Activated gamma-delta T cell treated with anti-CD3 and anti-CD28 coated beads, Interleukin-2, amount 50 U/mL, for 16 hours (primary cell): ENCODE measurements around the gene NDUFAB1.
A peak's percentile ranks its signal among the peaks of the same experiment; 100 is the strongest.
"Not testable (repeated sequence)": the region's sequence is repeated elsewhere in the genome, so short reads cannot be mapped to it uniquely, and the experiment has no call there.

Source experiments
- DNase-seq: peaks from one replicate; pipeline ENCODE4 v3.0.0-alpha.2; 2020; ENCODE audit warnings: low read depth

Gene NDUFAB1

DNA sequence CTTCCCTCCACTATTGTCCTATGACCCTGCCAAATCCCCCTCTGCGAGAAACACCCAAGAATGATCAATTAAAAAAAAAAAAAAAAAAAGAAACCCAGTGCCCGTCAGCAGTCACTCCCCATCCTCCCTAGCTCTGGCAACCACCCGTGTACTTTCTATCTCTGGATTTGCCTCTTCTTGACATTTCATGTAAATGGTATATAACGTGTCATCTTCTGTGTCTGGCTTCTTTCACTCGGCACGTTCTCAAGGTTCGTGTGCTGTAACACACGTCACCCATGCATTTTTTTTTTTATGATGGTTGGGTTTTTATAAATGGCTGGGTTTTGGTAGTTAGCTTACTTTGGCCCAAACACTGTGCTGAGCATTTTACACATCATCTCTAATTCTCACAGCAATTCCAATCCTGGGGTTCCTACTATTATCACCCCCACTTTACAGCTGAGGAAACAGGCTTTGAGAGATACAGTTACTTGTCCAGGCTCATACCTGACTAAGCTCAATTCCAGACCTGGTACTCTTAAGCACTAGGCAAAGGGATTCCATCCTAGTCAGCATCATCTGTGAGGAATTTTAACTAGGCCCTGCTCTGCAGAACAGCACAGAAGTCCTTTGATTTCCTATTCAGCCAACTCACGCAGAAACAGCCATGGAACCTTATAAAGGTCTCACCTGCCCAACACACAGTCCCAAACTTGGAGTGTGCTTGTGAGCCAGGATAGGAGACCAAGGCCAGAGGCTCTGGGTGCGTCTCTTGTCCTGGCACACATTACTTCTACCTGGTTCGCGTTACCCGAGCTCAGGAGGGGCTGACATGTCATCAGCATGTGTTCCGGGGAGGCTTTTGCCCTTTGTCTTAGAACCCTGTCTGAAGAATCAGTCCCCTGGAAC is 11.7 kb downstream of the NDUFAB1 start:
- DNase-seq: no peak

DNA sequence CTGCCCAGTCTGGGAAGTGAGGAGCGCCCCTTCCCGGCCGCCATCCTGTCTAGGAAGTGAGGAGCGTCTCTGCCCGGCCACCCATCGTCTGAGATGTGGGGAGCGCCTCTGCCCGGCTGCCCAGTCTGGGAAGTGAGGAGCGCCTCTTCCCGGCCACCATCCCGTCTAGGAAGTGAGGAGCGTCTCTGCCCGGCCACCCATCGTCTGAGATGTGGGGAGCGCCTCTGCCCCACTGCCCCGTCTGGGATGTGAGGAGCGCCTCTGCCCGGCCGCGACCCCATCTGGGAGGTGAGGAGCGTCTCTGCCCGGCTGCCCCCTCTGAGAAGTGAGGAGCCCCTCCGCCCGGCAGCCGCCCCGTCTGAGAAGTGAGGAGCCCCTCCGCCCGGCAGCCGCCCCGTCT is 12.8 kb downstream of the NDUFAB1 start:
- not testable (repeated sequence) for DNase-seq

DNA sequence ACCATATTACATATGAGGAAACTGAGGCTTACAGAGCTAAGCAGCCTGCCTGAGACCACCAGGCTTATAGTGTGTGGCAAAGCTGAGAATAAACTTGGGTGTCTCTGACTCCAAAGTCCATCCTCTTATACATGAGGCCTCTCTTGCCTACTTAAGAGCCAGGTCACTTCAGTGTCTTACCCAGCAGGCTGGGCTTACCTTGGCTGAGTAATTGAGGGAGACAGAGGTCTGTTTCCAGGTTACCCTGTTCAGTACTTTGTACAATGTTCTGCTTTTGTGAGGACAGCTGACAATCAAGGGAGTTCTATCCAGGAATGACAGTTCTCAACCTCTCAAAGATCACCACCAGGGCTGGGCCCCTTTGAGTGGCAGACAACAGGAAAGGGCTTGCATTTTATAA is 14.4 kb downstream of the NDUFAB1 start:
- DNase-seq: no peak

DNA sequence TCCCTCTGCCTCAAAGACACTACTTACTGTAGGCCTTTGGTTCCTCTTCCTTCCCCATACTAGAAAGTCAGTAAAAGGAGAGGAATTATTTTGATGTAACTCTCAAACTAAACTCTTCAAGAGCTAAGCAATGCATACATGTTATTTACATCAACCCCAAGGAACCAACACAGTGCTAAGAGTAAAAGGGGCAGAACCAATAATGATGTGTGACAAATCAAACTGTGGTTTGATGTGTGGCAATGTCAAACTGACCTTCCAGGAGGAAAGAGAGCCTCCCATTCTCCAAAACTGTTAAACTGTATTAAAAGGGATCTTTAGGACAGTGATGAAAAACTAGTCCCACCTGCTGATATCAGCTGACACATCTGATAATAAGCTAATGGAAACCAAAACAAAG is 15.7 kb downstream of the NDUFAB1 start:
- no peak for DNase-seq

DNA sequence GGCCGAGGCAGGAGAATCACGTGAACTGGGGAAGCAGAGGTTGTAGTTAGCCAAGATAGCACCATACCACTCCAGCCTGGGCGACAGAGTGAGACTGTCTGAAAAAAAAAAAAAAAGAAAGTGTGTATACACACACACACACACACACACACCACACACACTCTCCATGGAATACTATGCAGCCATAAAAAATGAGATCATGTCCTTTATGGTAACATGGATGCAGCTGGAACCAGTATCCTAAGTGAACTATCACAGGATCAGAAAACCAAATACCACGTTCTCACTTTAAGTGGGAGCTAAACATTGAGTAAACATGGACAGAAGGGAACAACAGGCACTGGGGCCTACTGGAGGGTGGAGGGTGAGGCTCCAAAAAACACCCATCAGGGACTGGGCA is 16.7 kb downstream of the NDUFAB1 start:
- no peak for DNase-seq

DNA sequence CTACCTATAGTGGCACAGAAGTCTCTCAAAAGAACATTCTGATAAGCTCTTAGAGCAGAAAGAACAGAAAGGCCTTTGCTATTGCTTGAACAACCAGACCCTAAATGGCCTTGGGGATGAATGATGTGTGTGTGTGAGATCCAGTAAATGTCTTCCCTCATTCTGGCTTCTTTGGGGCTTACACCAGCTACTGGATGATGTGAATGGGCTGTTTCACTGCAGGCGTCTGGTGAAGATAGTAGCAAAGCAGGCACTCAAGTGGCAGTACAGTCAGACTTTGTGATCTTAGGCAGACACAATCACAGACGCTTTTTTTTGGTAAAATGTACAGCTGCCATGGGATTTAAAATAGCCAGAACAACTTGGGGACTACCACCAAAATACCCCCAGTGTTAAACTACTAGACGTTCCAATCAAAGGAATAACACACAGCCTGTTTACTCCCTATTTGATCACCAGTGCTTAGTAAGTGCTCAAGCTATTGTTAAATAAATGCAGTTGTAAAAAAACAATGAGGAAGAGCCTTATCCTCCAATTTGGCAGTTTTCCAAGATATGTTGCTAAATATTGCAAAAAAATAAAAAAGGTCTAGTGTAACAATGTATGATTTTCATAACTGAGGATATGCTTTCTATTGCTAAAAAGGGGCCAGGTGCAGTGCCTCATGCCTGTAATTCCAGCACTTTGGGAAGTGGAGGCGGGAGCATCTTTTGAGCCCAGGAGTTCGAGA is 17.9 kb downstream of the NDUFAB1 start:
- DNase-seq: no peak

DNA sequence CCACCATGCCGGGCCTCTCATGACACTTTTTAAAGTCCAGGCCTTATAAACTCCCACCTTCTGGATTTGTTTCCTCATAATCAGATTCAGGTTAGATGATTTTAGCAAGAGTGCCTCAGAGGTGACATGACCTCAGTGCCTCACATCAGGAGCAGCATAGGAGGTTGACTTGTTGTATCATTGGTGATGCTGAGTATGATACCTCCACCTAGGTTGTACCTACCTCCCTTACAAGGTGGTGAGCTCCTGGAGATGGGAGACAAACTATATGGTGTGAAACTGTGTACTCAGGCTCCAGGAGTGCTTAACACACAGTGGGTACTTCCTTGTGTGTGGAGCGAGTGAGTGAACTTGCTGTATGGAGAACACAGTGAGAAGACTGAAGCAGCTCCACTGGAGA is 18.6 kb downstream of the NDUFAB1 start:
- no peak for DNase-seq

DNA sequence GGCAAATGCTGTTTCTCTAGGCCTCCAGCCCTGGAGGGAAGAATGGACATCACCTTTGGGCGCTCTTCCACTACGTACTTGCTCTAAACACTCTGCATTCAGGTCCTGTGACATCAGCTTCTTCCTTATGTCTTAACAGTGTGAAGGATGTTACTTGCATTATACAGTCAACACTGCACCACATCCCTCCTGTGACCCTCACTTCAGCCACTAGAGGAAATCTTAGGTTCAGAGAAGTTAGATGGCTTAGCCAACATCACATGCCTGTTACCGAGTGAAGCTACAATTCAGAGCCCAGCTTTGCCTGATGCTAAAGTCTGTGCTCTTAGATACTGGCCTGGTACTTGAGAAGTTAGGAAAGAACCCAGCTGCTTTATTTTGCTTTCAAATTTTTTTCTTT is 20.3 kb downstream of the NDUFAB1 start:
- DNase-seq: no peak

DNA sequence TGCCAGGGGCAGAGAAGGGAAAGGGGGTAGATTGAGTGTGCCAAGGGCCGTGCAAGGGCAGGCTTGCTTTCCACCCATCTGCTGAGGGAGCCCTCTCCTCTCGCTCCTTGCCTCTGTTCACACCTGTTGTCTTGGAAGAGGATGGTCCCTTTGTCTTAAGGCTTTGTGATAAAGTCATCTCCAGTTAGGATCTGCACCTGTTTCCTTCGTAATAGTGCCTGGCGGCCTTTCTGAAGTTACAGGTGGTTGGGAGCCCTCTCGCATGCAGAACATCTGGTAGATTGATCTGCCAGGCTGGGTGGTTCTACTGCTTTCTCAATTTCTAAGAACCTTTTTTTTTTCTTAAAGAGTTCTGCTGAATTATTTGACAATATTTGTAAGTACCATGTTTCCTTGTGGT is 22.3 kb downstream of the NDUFAB1 start:
- DNase-seq: no peak

DNA sequence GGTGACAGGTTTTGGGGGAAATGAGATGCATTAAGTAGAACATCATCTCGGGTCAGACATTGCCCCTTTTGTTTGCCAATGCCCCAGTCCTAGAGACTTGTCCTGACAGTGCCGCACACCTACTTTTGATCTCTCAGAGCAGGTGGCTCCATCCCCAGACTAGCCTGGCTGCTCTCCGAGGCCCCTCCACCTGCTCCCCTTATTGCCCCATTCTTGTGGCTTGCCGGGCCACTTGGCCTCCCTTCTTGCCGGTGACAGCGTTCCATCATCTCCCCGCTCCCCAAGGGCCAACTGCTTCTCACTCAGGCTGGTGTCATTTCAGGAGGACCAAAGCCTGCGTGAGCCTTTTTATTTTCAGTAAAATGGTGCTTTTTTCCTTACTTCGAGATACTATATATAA is 23.7 kb downstream of the NDUFAB1 start:
- DNase-seq: no peak

DNA sequence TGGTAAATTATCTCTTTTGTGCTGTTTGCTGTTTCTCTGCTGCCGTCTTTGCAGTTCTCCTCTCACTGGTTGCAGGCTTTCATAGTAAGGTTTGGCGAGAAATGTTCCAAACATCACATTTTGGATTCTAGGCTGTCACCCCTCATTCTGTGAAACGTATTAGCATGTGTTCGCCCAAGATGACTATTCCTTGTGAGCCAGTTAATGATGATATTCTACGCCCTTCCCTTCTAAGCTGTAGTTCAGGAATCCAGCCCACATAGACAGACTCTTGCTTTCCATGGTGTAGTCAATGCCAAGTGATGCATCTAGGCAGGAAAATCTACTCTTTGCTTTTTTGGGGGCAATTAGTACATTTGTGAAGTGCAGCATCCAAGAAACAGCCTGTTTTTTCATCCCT is 24.2 kb downstream of the NDUFAB1 start:
- DNase-seq: no peak

DNA sequence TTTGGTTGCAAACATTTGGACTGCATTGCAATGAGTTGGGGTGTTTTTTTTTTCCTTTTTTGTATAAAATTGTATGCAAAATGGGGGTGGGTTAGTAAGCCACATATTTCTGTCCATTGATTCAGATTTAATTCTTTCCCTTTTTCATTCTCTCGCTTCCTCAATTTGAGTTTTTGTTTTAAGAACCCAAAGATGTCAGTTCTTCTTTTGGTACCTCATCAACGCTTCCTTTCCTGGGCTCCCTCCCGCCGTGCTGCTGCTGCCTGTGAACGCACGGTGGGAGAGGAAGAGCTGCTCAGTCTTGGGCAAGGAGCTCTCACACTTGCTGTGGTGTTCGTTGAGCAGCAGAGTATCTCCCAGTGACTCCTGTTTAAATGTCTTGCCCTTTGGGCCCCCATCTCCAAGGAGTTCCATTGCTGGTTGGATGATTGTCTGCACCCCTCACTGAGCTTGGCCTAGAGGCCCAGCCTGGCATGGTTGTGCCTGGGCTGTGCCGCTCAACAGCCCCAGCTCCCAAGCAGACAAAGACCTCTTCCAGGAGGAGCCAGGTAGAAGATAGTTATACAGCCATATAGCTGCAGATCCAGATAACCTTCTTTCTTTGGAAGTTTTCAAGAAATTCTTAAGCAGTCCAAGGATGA is 25.0 kb downstream of the NDUFAB1 start:
- no peak for DNase-seq

DNA sequence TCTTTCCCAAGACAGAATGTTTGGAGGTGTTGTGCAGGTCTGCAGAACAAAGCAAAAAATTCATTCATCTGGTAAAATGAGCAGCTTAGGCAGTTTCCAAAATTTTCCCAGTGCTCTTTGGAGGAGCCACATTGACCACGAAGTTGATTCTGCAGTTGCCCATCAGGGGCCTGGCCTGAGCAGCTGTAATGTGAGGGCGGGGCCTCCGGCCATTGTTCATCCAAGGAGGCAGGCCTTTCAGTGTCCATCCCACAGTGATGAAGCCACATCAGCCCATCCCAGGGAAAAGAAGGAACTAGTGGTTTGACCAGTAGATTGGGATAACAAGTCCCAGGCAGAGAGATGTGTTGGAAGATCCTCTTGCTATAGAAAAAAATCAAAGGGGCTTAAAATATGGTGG is 28.5 kb downstream of the NDUFAB1 start:
- no peak for DNase-seq

DNA sequence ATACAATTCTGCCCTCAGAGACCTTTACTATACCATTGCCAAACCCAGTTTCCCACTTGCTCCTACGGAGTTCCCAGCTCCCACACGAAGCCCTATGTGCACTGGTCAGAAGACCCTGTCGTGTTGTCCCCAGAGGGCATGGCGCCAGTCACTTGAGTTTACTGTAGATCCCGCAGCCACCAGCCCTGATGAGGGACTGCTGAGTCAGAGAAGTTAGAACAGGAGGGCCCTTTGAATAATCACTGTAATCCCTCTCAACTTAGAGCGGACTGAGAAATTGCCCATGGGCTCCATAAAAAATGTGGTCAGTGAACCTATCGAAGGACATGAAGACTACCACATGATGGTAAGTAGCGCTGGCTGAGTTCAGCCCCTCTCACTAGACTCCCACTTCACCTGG is 29.4 kb downstream of the NDUFAB1 start:
- DNase-seq: no peak

DNA sequence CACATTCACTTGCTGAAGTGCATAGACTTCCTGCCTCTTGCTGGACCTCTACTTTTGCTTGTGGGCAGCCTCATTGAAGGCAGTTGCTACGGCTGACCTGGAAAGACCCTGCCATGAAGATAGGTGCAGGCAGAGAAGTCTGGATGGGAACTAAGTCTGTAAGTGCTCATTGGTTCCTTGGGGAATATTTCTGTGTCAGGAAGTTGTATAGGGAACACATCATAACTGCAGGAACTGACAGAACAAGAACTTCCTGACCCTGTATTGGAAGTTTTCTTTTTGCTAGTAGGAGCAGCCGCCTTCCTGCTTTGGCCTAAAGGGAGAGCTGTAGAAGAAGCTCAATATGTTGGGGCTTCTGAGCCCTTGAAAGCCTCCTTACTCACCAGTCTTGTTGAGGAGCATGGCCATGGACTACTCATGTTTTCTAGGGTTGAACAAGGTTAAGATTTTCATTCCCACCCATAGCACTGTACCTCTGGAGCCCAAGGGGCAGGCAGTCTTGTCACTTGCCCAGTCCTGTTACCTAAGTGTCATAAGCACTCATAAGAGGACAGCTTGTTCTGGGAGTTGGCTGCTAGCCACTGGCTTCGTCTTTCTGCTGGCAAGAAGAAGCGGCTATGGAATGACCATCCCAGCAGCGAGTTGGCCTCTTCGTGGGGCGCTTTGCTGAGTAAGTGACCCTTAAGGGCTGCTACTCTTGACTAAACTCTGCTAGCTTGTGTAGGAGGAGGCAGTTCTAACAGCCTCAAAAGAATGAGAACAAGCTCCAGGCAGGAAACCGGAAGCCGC is 31.3 kb downstream of the NDUFAB1 start:
- no peak for DNase-seq

DNA sequence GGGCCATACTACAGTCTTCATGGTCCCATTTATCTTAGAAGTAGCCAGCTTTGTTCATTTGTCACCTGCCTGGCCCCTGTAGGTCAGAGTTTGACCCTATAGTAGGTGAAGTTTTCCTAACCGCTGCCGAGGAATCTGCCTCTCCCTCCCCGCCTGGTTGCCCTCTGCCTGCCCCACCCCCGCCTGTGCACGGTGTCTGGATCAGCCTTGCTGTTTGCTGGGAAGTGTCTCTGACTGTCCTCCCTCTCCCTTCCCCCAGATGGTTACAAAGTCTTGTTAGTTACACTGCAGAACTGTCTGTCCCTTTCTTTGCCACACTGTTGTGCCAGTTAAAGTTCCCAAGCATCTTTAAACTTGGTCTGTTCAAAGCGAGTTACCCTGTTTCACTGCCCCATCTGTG is 32.9 kb downstream of the NDUFAB1 start:
- no peak for DNase-seq

DNA sequence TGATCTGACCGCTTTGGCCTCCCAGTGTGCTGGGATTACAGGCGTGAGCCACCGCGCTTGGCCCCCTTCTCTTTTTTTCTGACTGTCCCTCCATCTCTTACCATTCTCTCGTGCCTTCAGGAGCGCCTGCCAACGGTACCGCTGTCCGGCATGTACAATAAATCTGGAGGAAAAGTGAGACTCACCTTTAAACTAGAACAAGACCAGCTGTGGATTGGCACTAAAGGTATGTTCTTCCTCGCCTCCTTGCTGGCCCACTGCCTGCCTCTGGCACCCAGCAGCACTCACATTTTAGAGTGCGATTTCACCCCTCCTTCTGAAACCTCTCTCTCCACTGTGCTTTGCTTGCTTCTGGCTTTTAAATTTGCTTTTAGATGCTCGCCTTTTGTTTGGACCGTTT is 33.6 kb downstream of the NDUFAB1 start:
- DNase-seq: no peak

DNA sequence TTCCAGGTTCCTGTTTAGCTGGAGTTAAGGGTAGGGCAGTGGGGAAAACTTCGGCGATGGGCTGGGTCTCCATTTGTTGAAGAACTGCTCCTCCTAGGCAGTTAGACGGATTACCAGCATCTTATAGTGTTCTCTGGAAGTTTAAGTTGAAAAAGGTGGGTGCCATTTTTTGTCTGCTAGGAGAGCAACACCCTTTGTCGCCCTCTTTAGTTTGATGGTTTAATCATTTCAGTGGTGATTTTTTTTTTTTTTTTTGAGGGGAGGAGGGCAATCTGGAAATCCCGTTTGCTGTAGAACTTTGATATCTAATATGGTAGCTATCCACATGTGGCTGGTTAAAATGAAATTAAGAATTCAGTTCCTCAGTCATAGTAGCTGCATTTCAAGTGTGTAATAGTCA is 34.5 kb downstream of the NDUFAB1 start:
- no peak for DNase-seq

DNA sequence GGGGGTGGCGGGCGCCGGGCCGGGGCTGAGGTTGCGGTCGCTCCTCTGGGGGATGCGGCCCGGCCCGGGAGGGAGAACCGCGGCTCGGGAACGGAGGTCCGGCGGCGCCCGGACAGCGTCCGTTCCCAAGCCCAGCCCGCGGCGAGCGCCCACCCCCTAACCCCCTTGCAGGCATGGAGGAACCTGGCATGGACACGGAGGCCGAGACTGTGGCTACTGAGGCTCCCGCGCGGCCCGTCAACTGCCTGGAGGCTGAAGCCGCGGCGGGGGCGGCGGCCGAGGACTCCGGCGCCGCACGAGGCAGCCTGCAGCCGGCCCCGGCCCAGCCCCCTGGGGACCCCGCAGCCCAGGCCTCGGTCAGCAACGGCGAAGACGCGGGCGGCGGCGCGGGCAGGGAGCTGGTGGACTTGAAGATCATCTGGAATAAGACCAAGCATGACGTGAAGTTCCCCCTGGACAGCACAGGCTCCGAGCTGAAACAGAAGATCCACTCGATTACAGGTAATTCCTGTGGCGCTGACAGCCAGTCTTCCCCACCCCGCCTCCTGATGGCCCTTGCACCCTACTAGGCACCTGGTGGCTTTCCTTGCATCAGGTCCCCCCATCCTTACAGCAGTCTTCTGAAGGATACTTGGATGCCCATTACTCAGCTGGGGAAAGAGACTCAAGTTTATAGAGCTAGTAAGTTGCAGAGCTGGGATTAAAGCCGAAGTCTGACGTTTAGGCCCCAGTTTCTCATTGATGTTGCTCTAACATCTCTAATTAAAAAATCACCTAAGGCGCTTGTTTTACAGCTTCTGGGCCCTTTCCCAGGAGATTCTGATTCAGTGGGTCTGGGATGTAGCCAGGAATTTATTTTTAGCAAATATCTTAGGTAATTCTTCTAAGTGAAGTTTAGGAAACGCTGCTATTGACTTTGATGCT is 38.1 kb downstream of the NDUFAB1 start:
- DNase-seq: peak; percentile 17

DNA sequence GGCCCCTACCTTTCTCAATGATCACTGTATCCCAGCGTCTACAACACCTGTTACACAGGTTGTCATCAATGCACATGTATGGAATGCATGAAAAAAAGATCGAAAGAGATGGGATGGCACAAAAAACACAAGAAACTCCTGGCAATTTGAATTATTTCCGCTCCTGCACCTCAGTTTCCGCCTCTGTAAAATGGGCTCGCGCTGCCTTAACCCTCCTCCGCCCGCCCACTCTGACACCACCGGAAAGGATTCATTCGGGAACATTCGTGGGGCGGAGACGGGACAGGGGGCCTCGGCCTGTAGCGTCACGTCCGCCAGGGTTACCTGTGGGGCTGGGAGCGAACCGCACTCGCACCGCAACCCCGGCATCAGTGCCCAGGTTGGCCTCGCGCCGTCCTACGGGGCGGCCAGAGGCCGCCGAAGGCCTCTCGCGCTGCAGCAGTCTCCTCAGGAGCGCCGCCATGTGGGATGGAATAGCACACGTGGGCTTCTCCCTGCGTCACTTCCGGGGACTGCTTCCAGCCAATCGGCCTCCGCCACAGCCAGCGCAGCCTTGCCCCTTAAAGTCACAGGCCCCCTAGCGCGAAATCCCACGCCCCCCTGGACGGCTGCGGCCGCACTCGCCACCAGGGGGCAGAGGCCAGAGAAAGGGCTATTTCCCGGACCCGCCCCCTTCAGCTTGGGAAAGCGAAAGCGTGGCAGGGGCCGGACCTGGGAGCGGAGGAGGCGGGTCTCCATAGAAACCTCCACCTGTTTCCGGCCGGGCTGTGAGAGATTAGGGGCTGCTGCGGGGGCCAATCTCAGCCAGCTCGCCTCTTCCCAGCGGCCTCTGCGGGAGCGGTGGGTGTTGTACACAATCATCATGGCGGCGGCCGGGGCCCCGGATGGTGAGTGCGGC is 39.0 kb downstream of the NDUFAB1 start, which contains the start of the genes EARS2 and UBFD1:
EARS2 (minus strand) TSS at position 470 of the 898 bp plus-strand sequence; CDS start at position 463, 7 bp downstream.
UBFD1 (plus strand) TSS at position 847 of the 898 bp plus-strand sequence; CDS start at position 863, 16 bp downstream.
- peak; percentile 98 for DNase-seq
